ENCODE results near the gene SSRP1.

The SSRP1 gene

DNA sequence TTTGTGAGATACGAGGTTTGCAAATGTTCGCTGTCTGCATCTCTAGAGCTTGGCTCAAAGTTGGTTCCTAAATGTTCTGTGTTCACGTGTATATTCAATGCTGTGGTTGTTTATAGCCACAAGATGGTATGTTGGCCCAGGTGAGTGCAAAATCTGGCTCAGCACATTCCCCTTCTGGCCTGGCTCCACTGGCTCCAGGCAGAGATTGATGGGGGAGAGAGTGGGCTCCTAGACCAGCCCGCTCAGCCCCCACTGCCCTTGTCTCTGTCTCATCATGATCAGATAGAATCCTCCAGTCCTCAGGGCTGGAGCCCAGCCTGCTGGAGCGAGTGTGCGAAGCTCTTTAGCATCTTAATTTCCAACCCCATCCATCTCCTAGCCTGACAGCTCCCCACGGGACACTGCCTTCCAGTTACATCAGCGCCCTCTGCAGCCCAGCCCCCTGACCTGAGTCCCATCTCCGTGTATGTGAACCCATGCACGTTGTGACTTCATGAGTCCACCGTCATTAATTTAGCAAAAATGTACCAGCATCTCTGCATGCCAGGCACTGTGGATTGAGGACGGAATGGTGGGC, 4.4 kb upstream of the SSRP1 start:
- in situ Hi-C loops (cut with HindIII; ENCODE audit: low sequenced_read_pairs), result loop anchor here (25.0 kb wide), 1 partner anchor 297 kb away; the partner anchor contains the start of gene YPEL4

- in situ Hi-C loops (cut with HindIII; ENCODE audit: low sequenced_read_pairs), result loop anchor here (25.0 kb wide), 1 partner anchor 298 kb away; the partner anchor contains the start of gene YPEL4
Measured at GRCh38 chr11:57339328-57339727, 3.6 kb upstream of the SSRP1 start.

DNA sequence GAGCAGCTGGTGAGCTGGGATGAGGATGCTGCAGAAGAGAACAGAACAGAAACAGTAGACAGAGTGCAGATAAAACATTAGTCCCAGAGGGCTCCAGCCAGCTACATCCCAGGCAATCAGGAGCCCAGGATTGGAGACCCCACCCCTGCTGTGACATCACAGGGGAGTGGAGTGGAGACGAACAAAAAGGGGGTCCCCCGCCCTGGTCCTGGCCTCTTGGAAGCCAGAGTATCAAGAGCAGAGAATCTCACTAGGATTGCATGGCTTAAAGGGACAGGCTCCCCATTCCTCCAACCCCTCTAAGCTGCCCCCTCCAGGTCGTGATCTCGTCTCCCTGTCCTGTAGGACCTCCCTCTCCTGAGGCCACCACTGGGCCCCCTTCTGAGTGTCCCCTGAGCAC, 2.5 kb upstream of the SSRP1 start, which contains the start of gene P2RX3:
Gene P2RX3, plus strand, starts transcription at position 211 of the 400 bp plus-strand sequence. CDS start 199 bp downstream, outside the sequence.
- in situ Hi-C loops (cut with HindIII; ENCODE audit: low sequenced_read_pairs), result loop anchor here (25.0 kb wide), 1 partner anchor 299 kb away; the partner anchor contains the start of gene YPEL4

- in situ Hi-C loops (cut with HindIII; ENCODE audit: low sequenced_read_pairs), result loop anchor here (25.0 kb wide), 1 partner anchor 300 kb away; the partner anchor contains the start of gene YPEL4
Measured at GRCh38 chr11:57336856-57337255, 1.2 kb upstream of the SSRP1 start.

DNA sequence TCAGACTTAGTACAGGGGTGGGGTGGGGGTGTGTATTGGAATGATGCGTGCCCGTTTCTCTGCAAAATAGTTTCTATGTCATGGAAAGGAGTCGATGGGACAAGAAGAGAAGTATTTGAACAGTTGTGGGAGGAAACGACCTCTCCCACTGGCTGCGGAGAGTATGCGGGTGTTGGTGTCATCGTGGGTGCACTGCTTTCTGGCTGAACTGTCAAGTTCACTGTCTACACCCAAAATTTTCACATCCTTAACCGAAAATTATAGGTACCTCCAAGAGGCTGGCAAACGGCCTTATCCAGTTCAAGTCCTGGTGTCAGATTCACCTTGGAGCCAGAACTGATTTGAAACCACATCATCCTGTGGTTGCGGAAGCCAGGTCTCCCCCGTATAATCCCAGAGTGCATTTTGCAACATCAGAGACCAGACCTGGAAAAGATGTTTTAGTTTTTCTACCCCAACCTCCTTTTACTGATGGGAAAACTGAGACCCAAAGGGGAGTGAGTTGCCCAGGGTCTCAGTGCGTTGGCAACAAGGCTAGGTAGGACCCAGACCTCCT, 497 bp upstream of the SSRP1 start:
- in situ Hi-C loops (cut with HindIII; ENCODE audit: low sequenced_read_pairs), result loop anchor here (25.0 kb wide), 1 partner anchor 301 kb away; the partner anchor contains the start of gene YPEL4

DNA sequence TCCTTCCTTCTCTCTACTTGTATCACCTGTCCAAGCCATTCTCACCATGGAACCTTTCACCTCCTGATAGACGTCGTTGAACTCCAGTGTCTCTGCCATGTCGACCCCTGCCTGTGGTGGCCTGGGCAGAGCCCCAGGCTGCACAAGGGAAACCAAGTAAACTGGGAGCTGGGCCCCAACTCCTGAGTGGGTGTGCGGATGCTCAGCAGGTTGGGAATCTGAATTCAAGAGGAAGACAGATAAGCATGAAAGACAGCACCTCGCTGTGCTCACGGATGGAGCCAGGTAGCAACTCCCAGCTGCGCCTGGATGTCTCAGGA, 709 bp downstream of the SSRP1 start:
- in situ Hi-C loops (cut with HindIII; ENCODE audit: low sequenced_read_pairs), result loop anchor here (25.0 kb wide), 1 partner anchor 302 kb away; the partner anchor contains the start of gene YPEL4

GRCh38 chr11:57332694-57333440, 2.8 kb downstream of the SSRP1 start:
- in situ Hi-C loops (cut with HindIII; ENCODE audit: low sequenced_read_pairs), result loop anchor here (25.0 kb wide), 1 partner anchor 304 kb away; the partner anchor contains the start of gene YPEL4

DNA sequence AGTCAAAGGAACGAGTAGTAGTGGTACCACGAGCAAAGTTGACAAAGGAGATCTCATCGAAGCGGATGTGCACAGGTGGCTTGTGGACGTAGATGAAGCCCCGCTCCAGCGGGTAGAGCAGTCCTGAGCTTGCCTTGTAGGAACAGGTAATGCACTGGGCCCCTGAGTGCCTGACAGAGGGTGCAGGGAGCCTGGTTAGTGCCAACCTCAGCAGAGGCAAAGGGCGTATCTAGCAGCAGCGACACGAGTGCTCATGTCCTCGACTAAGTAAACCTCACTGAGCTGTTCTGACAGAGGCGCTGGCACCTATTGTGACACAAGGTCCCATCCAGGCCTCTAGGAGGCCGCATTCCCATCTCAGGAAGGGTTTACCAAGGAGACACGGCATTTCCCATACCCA, 4.0 kb downstream of the SSRP1 start:
- in situ Hi-C loops (cut with HindIII; ENCODE audit: low sequenced_read_pairs), result loop anchor here (25.0 kb wide), 1 partner anchor 306 kb away; the partner anchor contains the start of gene YPEL4

GRCh38 chr11:57330029-57330428, 5.7 kb downstream of the SSRP1 start:
- in situ Hi-C loops (cut with HindIII; ENCODE audit: low sequenced_read_pairs), result loop anchor here (25.0 kb wide), 1 partner anchor 307 kb away; the partner anchor contains the start of gene YPEL4

- in situ Hi-C loops (cut with HindIII; ENCODE audit: low sequenced_read_pairs), result loop anchor here (25.0 kb wide), 1 partner anchor 310 kb away; the partner anchor contains the start of gene YPEL4
Measured at GRCh38 chr11:57327721-57328120, 8.0 kb downstream of the SSRP1 start.

GRCh38 chr11:57325735-57326048, 10.0 kb downstream of the SSRP1 start:
- in situ Hi-C loops (cut with HindIII; ENCODE audit: low sequenced_read_pairs), result loop anchor here (25.0 kb wide), 1 partner anchor 312 kb away; the partner anchor contains the start of gene YPEL4

GRCh38 chr11:57324886-57325734, 10.6 kb downstream of the SSRP1 start, which contains the start of gene TNKS1BP1:
TSS of gene TNKS1BP1 (minus strand) at chr11:57324952. CDS start at chr11:57321885, 3,067 bp downstream.
- in situ Hi-C loops (cut with HindIII; ENCODE audit: low sequenced_read_pairs), result loop anchor here (25.0 kb wide), 1 partner anchor 312 kb away; the partner anchor contains the start of gene YPEL4

DNA sequence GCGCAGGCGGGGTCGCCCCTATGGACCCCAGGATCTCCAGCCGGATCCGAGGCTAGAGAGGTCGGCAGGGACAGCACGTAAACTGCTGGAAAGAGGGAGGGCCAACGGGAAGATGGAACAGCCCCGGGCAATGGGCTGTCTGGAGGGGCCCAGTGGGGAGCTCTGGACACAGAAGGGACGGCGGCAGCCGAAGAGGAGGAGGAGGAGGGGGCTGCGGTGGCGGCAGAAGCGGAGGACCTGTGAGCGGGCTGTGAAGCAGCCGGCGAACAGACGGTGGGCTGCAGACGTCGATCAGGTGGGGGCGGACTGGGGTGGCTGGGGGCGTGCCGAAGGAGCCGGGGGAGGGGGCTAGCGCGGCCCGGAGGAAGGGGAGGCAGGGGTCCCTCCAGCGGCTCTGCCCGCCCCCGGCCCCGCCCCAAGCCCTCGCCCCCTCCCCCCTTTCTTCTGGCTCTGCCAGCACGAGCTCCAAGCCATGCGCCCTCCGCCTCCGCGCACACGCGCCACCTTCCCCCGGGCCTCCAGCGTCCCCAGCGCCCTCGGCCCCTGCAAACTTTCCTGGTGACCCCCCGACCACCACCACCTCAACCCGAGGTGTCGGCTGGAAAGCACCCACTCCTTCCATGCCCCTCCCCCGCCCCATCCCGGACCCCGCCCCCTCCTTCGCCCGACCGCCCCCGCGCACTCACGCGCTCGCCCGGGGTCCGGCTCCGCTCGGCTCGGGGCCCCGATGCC, 11.4 kb downstream of the SSRP1 start:
- in situ Hi-C loops (cut with HindIII; ENCODE audit: low sequenced_read_pairs), result no loop called here

DNA sequence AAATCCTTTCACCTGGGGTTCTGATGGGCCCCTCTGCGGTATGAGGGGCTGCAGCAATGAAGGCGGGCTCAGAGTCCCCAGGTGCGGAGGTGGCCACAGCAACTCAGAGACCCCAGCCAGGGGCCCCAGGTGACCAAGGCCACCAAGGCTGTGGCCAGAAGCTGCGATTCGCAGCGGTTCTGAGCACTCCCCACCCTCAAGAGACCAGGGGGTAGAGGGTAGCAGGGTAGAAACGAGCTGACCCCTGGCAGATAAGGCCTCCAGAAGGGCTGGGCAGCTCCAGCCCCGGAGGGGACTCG, 11.9 kb downstream of the SSRP1 start:
- in situ Hi-C loops (cut with HindIII; ENCODE audit: low sequenced_read_pairs), result no loop called here

DNA sequence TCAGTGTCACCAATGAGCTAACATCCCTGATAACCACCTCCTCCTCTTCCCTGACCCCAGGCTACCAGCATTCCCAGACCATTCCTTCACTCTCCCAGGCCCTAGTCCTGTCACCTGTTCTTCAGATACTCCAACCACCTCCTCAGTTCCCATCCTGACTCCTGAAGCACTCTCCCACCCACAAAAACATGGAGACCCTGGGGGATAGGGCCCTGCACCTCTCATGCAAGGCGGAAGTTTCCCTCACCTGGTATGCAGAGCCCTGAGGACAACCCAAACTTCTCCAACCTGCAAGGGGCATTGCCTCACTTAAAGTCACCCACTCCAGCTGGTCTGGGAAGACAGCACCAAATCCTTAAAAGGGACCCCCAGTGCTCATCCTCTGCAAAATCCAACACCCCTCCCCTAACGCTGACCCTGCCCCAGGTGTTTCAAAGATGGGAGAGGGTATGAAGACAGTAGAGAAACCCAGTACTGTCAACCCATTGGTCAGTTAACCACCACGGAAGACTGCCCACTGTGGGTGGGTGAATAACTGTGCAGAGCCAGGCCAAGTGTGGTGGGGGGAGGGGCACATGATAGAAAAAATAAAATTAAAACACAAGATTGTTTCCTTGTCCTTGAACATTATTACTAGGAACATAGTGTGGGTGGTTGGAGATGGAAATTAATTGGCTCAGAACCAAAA, 12.4 kb downstream of the SSRP1 start:
- in situ Hi-C loops (cut with HindIII; ENCODE audit: low sequenced_read_pairs), result no loop called here

GRCh38 chr11:57322256-57323166, 13.2 kb downstream of the SSRP1 start:
- in situ Hi-C loops (cut with HindIII; ENCODE audit: low sequenced_read_pairs), result no loop called here

DNA sequence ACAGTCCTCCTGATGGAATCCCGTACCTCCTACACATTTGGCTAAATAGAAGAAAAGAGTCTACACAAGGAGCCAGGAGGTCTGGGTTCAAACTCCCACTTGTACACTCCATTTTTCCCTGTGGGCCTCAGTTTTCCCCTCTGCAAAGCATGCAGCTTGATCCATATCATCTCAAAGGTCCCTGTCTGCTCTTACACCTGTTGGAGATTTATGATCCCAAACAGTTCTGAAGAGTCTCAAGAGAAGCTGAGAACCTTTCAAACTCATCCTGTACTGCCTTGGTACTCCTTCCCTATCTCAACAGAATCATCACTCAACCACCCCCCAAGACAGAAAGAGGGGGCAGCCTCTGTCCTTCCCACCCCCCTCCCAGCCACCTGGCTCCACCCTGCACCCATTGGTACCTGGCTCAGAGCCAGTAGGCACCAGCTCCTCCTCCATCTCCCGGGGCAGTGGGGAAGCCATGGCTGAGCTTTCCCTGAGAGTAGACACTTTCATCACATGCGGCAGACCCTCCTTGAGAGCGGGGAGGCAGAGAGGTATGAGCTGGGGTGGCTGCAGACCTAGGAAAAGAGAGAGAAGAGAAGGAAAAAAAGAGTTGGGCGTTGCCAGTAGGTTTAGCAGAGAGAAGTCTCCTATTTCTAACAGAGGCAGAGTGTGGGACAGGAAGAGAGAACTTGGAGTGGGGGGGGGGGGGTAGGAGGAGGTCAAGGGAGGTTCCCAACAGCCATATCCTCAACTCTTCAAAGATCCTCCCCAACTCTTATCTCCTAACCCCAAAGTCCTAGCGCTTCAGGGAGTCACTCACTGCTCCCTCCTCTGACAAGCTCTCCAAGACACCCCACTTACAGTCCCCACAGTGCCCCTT, 14.1 kb downstream of the SSRP1 start:
- in situ Hi-C loops (cut with HindIII; ENCODE audit: low sequenced_read_pairs), result no loop called here
